ENCODE data around the gene SNTA1.
"Not testable (repeated sequence)": the region's sequence is repeated elsewhere in the genome, so short reads cannot be mapped to it uniquely, and the experiment has no call there.

SNTA1 gene

DNA sequence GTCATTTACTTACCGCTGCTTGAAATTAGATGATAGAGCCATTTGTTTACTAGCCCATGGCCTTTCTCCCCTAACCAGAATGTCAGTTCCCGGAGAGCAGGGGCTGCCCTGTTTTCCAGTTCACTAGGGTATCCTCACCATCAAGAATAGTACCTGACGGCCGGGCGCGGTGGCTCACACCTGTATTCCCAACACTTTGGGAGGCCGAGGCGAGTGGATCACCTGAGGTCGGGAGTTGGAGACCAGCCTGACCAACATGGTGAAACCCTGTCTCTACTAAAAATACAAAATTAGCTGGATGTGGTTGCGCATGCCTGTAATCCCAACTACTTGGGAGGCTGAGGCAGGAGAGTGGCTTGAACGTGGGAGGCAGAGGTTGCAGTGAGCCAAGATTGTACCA lies 19.7 kb downstream of the SNTA1 start:
- not testable (repeated sequence) for DNase-seq

DNA sequence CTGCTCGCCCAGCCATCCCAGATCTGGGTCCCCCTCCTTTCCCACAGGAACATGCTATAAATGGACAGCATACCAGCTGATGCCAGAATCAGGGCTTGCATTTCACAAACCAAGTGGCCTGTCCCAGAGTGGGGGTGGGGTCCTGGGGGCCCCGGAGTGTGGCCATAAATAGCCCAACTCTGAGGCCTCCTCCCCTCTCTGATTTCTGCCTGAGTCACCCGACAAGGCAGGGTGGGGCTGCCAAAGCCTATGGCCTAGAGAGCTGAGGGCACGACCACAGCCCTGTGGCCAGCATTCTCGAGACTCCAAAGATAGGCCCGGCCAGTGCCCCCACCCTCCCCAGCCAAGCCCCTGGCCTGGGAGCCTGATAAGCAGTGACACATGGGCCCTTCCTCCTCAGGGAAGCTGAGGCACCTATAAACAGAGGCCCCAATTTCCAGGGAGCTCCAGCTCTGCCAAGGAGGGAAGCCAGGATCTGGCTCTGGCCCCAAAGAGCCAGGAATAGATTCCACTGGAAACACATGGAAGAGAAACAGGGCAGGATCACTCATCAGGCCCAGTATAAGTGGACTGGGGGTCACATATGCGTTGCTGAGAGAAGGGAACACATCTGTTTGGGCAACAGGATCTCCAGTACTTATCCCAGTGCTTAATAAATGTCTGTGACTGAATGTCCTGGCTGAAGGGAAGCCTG lies 20.3 kb downstream of the SNTA1 start:
- DNase-seq, result no peak

DNA sequence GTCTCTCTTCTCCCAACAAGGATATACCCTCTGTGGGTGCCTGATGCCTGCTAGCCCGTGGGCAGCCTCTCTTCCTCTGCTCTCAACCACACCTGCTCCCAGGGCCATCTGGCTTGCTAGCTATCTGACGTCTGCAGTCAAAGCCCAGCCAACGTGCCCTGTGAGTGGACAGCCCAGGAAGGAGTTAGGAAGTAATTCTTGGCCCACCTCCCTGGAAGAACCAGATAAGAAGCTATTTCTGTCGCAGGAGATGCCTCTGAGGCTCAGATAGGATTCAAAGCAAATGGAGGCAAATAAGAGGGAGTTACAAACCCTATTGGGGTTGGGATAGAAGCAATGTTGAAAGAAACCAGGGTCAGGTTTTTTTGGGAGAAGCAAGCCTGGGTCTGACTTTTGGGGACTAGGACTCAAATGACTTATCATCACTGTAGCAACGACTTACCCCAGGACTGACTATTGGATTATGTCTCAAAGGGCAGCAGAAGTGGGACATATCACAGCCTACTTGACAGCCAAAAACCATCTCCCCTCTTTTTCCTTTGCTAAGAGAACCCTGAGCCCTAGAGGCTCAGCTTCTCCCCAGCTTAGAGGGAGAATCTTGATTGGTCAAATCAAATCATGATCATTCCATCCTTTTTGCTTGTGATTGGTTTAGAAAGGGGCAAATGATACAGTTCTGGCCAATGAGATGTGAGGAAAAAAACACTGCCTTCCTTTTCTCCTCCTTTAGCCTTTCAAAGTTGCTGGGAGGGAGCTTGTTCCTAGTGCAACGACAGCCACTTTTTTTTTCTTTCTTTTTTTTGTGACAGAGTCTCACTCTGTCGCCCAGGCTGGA lies 24.2 kb downstream of the SNTA1 start:
- no peak for DNase-seq

DNA sequence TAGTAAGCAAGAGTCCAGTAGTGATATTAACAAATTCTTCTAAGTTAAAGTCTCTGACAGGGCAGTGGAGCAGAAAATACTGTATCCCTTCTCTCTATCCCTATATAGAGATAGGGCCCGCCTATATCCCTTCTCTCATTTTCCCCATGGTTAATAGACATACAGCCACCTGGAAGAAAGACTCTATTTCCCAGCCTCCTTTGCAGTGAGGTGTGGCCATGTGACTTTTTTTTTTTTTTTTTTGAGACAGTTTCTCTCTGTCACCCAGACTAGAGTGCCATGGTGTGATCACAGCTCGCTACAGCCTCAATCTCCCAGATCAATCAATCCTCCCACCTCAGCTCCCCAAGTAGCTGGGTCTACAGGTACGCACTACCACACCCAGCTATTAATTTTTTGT lies 25.5 kb downstream of the SNTA1 start:
- DNase-seq, result no peak

DNA sequence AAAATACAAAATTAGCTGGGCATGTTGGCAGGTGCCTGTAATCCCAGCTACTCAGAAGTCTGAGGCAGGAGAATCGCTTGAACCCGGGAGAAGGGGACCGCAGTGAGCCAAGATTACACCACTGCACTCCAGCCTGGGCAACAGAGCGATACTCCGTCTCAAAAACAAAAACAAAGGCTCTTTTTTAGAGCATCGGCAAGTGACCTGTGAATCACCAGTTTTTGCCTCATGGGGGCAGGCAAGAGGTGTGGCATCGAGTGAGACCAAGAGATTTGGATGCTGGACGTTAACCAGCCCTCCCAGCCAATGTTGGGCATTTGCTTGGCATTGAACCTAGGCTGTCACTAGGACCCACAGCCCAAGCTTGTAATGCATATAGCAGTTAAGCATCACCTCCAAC lies 27.6 kb downstream of the SNTA1 start:
- no peak for DNase-seq

DNA sequence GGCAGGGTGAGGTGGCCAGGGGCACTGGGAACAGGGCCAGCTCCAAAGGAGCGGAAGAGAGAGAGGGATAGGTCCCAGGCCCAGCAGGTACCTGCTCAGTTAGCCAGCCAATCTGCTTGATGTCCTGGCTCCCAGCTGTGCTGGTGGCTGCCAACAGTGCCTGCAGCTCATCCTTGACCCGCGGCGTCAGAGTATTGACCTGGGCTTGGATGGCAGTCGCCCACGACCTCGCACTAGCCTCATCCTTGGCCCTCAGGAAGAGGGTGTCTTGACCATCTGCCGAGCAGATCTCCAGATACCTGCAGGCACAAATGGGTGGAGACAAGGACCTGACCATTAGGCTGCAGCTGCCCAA lies 31.1 kb downstream of the SNTA1 start:
- DNase-seq, result no peak

DNA sequence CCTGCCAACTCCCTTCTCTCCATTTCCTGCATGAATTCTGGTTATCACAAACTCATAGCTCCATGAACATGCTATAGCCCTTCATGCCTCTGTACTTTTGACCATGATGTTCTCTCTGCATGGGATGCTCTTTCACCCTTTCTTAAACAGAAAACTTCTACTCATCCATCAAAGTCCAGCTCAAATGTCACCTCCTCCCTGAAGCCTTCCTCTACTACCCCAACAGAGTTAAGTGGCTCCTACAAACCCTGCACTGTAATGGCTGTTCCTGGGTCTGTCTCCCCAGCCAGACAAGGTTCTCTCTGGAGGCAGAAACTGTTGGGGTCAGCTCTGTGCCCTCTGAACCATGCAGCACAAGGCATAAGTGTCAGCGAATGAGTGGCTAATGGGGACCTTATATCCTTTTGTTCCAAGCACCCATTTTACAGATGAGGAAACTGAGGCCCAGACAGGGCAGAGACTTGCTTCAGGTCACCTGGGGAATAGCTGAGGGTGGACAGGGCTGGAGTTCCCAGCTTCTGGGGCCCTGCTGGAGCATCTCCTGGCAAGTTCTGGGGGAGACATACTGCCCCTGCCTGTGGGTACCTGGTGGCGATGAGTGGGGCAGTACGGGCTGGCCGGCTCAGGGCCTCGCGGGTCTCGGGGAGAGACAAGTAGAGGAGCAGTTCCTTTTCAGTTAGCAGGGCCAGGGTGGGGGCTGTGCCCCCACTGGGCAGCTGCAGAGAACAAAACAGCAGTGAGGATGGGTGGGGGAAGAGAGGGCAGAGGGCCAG lies 31.7 kb downstream of the SNTA1 start:
- DNase-seq, result no peak

DNA sequence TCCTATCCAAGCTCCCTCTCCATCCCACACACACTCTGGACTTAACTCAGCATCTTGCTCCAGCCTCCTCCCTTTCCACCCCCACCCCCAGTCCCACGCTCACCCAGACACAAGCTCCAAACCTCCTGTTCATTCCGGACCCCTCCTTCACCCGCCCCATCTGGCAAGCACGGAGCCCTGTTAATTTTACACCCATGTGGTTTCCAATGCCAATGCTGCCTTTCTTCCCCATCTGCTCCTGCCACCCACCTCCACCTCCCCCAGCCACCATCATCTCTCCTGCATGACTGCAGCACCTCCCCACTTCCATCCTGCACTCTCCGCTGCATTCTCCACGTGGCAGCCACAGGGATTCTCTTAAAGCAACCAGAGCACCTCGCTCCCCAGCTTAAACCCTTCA lies 32.3 kb downstream of the SNTA1 start:
- DNase-seq, result no peak

DNA sequence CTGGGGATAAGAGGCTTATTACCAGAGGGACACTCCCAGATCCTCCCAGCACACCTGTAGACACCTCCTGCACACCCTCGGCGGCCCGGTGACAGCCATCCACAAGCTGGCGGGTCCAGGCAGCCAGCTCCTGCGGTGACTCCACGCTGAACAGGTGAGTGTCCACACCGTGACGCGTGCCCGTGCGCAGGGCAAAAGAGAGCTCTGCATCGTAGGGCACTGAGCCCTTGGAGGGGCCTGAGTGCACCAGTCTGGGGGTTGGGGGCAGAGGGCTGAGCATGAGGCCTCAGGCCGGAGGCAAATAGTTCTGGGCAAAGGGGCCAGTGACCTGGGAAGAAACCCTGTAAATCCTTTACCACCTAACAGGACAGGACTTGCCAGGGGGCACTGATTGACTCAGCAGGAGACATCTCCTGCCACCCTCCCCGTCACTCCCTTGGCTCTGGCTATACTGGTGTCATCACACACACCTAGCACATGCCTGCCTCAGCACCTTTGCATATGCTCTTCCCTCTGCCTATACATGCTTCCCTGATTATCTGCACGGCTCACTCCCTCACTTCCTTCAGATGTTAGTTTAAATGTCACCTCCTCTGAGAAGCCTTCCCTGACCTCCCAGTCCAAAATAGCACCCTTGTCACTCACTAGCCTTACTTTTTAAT lies 33.4 kb downstream of the SNTA1 start:
- DNase-seq, result no peak

DNA sequence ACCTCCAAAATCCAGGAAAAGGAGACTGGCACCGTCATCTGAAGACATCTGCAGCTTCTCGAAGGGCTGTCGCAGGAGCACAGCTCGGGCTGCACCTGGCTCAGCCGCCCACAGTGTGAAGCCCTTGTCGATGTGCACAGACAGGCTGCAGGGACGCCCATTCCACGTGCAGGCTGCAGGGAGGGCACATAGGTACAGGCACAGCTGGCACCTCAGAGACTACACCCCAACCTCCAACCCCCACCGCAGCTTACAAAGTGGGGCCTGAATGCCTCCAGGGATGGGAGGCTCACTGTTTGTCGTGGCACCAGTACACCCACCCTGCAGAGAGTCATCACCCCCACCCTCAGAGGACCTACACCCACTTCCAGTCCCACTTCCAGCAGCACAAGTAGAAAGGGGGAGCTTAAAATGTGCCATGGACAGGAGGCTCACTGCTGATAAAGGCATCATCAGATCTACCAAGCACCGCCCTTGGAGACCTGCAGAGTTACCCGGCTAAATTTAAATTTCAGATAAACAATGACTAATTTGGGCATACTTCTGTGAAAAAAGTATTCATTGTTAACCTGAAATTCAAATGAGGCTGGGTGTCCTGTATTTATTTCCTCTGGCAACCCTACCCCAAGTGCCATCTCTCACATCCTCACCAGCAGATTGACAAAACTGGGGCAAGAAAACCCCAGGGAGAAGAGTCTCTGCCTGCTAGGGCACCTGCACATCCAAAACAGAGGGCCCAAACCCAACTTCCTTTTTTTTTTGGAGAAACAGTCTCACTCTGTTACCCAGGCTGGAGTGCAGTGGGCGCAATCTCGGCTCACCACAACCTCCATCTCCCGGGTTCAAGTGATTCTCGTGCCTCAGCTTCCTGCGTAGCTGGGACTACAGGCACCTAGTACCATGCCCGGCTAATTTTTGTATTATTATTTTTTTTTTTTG lies 34.6 kb downstream of the SNTA1 start:
- no peak for DNase-seq

DNA sequence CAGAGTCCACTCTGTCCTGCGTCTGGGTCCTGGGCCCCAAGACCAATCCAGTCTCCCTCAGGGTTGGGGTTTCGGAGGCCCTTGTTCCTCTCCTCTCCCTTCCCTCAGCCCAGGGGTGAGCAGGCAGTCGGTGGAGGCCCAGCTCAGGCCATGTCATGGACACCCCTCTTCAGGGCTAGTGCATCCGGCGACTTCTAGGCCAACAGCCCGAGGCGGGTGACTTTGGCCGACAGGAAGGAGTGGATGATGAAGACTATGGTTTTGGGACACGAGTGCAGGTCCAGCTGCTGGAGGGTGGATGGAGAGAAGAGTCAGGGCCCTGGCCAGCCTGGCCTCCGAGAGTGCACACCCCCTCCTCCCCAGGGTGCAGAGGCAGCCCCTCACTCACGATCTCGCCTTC lies 35.2 kb downstream of the SNTA1 start:
- no peak for DNase-seq

DNA sequence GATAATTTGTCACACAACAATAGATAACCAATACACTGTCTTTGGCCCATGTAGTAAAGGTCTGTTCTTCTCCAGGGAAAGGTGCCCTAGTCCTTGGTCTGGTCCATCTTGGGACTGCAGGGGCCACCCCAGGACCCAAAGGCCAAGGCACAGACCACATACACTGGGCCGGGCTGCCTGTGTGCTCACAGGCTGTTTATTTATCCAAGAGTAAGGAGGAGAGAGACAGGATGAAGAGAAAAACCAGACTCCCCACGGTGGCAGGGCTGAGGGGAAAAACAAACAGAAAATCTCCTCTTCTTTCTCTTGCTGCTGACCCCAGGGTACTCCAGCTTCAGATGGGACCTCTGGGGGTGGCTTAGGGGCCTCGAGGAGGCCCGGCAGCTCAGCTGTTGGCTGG lies 35.8 kb downstream of the SNTA1 start:
- no peak for DNase-seq

DNA sequence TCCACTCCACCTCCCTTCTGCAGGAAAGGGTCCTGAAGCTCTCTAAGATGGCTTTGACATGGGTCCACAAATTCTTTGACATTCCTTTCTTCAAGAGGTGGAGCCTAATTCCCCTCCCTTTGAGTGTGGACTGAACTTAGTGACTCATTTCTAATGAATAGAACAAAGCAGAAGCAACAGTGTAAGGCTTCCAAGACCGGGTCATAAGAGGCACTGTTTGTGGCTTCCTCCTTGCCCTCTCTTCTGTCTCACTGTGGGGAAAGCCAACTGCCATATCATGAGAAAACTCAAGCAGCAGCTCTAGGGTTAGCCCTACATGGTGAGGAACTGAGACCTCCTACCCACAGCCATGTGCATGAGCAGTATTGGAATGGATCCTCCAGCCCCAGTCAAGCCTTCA lies 36.3 kb downstream of the SNTA1 start:
- DNase-seq, result no peak

DNA sequence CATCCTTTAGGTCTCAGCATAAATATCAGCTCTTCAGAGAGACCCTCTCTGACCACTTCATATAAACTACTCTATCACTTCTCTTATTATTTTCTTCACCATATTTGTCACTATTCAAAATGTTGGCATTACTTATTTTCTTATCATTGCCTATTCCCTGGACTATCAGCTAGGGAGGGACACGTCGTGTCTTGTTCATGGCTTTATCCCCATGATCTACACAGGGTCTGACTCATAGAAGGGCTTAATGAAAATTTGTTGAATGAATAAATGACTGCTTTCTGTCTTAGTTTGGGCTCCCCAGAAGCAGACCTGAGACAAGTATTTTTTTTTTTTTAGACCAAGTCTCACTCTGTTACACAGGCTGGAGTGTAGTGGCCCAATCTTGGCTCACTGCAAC lies 39.3 kb downstream of the SNTA1 start:
- DNase-seq, result no peak

DNA sequence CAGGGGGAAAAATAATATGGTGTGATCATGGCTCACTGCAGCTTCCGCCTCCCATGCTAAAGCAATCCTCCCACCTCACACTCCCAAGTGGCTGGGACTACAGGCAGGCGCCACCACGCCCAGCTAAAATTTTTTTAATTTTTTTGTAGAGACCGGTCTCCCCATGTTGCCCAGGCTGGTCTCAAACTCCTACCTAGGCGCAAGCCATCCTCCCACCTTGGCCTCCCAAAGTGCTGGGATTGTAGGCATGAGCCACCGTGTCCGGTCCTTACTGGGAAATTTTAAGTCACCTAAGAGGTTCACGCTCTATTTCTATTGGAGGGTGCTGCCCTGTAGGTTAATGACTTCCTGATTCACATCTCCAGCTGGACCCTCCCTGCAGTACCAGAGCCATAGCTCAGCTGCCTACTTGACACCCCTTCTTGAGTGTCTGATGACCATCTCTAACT lies 41.6 kb downstream of the SNTA1 start:
- no peak for DNase-seq

DNA sequence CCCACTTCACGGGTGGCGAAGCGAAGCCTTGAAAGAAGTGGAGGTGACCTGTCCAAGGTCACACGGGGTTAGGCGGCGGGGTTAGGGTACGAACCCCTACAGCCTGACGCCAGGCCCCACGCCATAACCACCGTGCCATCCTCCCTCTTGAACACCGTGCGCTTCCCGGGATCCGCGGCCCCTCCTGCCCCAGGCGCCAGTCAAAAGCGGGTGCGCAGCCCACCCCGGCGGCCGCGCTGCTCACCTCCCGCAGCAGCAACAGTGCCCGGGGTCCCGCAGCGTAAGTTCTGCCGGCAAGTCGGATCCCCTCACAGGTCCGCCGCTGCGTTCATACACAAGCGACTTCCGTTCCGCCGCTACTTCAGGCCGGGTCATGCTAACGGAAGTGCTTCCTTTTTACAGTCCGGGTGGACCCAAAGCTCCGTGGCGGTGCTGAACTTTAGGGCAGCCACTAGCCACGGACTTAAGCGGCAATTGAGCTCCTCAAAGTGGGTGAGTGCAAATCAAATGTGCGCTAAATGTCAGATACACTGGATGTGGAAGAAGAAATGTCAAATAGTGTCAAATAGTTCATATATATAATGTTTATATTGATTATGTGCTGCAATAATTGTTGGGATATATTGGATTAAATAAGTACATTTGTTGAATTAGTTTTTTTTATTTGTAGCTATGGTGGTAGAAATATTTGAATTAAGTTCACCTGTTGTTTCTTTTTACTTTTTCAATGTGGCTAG lies 42.2 kb downstream of the SNTA1 start, which contains the start of gene CDK5RAP1:
Gene CDK5RAP1, minus strand, starts transcription at position 336 of the 737 bp plus-strand sequence. CDS start 4,455 bp downstream, outside the sequence.
- peak; percentile 94 for DNase-seq

DNA sequence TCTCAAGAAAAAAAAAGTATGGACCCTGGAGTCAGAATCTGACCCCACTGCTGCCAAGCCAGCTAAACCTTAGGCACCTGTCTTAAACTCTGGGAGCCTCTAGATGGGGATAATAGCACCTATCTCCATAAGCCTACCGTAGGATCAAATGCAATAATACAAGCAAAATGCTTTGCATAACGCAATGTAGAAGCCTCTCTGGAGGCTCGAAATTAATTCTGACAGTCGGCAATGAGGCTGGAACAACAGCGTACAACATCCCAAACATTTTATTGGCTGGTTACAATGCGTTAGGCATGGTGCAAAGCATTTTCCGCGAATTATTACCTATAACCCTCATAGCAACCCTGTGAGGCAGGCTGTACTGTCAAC lies 42.8 kb downstream of the SNTA1 start:
- DNase-seq, result no peak

DNA sequence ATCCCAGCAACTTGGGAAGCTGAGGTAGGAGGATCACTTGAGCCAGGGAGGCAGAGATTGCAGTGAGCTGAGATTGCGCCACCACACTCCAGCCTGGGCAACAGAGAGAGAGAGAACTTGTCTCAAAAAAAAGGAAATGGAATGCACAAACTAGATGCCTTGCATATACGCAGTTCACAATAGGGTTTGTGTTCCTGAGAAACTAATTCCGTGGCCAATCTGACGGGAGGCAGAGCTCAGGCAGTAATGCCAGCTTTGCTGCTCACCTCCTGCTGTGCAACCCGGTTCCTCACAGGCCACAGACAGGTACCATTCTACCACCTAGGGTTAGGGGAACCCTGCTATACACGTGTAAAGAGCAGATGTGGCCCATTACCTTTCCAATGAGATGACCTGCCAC lies 43.6 kb downstream of the SNTA1 start:
- no peak for DNase-seq

DNA sequence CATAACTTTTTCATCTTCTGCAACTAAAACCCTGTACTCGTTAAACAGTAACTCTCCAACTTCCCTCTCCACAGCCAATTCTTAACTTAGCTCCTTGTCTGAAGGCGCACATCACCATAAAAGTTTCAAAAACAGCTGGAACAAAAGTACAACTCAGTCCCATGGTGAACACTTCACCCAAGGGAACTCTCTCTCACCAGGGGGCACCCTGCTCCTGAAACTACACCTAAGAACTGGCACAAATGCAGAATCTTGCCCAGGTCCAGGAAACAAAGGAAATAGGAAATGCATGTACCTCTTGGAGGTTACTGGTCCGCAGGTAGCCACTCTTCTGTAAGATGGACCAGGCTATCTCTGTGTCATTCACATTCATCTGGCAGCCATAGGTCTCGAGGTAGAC lies 48.8 kb downstream of the SNTA1 start:
- DNase-seq, result no peak

DNA sequence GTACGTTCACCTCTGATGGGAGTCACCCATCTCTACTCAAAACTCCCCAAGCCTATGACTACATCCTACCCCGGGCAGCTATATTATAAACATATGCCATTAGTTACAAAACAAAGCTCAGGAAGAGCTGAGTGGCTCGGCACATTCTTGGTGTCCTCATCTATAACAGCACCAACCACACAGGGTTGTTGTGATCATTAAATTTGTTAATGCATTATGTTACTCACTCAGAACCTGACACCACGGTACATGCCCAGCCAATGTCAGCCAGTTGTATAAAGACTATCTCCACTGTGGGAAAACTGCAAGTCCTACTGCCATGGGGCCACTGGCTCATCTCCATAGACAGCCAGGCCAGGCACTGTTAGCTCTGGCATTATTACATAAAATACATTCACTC lies 50.0 kb downstream of the SNTA1 start:
- no peak for DNase-seq

DNA sequence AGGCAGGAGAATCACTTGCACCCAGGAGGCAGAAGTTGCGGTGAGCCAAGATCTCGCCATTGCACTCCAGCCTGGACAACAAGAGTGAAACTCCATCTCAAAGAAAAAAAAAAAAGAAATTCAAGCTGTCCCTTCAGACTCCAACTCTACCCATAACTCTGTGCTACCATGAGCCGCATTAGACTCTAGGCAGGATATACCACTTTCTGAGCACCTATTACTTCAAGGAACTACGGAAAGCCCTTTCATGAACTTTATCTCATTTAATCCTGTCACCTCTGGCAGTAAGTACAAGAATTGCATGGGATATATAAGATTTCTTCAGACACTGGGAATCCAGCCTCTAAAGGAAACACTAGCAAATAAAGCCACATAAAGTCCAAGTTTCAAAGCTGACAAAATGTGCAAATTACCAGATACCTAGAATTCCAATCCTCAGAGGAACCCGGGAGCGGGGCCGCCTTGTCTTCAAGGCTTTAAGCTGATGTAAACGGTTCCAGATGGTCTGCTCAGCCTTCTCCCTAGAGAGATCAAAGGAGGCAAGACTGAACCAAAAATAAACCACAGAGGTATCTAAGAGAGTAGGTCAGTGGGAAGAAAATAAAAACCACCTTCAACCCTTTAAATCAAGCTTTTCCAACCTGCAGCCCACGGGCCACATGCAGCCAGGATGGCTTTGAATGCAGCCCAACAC lies 51.7 kb downstream of the SNTA1 start:
- DNase-seq, result peak; percentile 16

Data from activated effector memory CD4-positive, alpha-beta T cell treated with anti-CD3 and anti-CD28 coated beads, Interleukin-2, amount 50 U/mL, for 16 hours (primary cell).